MCF 10A (cell line): ENCODE measurements around the gene SCN4B. TPM values are rescaled to one million over a fixed set of nuclear protein-coding genes. Genes with fewer than 3 reads are reported as not detected.

Source experiments
- BruUV-seq: library from RNA; stranded (reverse); fragments of 400-500 nt; replicated peaks from 2 replicates; lab custom pipeline; 2021; lab: Mats Ljungman, UMichigan
- CTCF ChIA-PET: fragments of 300-600 bp; sonication (Branson Sonifier 250); formaldehyde crosslinking; extraction: SDS; loops from one replicate; lab custom pipeline; 2021; ENCODE audit warnings: antibody characterized with exemption, inconsistent platforms; lab: Yijun Ruan, JAX
- POLR2A ChIA-PET: fragments of 300-600, 350-650 bp; sonication (Branson Sonifier 250); formaldehyde crosslinking; extraction: SDS; loops from one replicate; lab custom pipeline; 2020; ENCODE audit warnings: antibody characterized with exemption, inconsistent platforms; lab: Yijun Ruan, JAX
- DNase-seq: peaks from one replicate; pipeline ENCODE4 v3.0.0-alpha.2; 2018; ENCODE audit not compliant: unreplicated experiment
- H3K27ac Mint-ChIP-seq: one replicate; pipeline ENCODE4 v1.8.0; 2022; ENCODE audit warnings: mild to moderate bottlenecking, low read depth, mixed read lengths; ENCODE audit not compliant: unreplicated experiment
- H3K27me3 Mint-ChIP-seq: one replicate; pipeline ENCODE4 v1.8.0; 2022; ENCODE audit warnings: mixed read lengths; ENCODE audit not compliant: insufficient read depth, unreplicated experiment
- H3K36me3 Mint-ChIP-seq: one replicate; pipeline ENCODE4 v1.8.0; 2022; ENCODE audit warnings: mild to moderate bottlenecking, moderate library complexity, mixed read lengths; ENCODE audit not compliant: insufficient read depth, unreplicated experiment
- H3K4me1 Mint-ChIP-seq: one replicate; pipeline ENCODE4 v1.8.0; 2022; ENCODE audit warnings: mixed read lengths; ENCODE audit not compliant: insufficient read depth, unreplicated experiment
- H3K4me3 Mint-ChIP-seq: one replicate; pipeline ENCODE4 v1.8.0; 2022; ENCODE audit warnings: mild to moderate bottlenecking, moderate library complexity, mixed read lengths; ENCODE audit not compliant: unreplicated experiment
- H3K9me3 Mint-ChIP-seq: one replicate; pipeline ENCODE4 v1.8.0; 2022; ENCODE audit warnings: mixed read lengths; ENCODE audit not compliant: unreplicated experiment
- intact Hi-C: fragments of 100-400 bp; cut with micrococcal nuclease; formaldehyde crosslinking; loops from 2 replicates; pipeline ENCODE4 v1.14.1; 2022
- total RNA-seq: library from RNA; stranded (reverse); gene quantifications from 2 replicates; pipeline ENCODE4 v1.2.3, GENCODE V29; 2022
- TF ChIP-seq, protein P1 (sequence below): fragments of 200-600 bp; IDR thresholded peaks from one replicate; pipeline ENCODE4 v1.8.0; 2022; ENCODE audit warnings: antibody characterized with exemption, mild to moderate bottlenecking; ENCODE audit not compliant: unreplicated experiment

Gene SCN4B
- total RNA-seq, 1 experiment from 2014 or later: not detected

DNA sequence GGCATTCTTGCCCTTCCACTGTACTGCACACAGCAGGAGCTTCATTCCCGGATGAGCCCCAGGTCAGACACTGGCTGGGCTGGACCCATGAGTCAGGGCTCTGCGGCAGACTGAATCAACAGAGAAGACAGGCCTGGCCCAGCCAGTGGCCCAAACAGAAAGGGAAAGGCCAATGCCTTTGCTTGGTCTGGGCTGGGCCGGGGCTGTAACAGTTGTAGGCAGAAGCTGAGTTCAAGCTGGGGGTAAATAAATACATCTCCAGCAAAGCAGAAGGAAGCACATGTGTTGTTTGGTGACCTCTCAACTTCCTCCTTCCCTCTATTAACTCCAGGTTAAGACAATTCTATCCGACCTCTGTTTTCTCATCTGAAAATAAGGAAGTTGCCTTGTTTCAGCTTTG lies 64.1 kb downstream of the SCN4B start:
- peaks cover 6% of the 10 kb centered on the region for H3K4me1 Mint-ChIP-seq
- intact Hi-C loops: no loop called here
- H3K27me3 Mint-ChIP-seq: no peaks in the 10 kb centered on the region
- POLR2A ChIA-PET: no interaction called here
- CTCF ChIA-PET: interaction anchor here (0.6 to 1.1 kb wide), 3 partner anchors 14 to 858 kb away, joined by 3 read pairs; no protein-coding TSS in a partner anchor
- no peaks in the 10 kb centered on the region for H3K36me3 Mint-ChIP-seq
- no peak overlapping the region for H3K27ac Mint-ChIP-seq
- H3K4me3 Mint-ChIP-seq: no peak overlapping the region
- H3K9me3 Mint-ChIP-seq: no peaks in the 10 kb centered on the region
- no TSS peak for BruUV-seq
- TF ChIP-seq, protein P1, sequence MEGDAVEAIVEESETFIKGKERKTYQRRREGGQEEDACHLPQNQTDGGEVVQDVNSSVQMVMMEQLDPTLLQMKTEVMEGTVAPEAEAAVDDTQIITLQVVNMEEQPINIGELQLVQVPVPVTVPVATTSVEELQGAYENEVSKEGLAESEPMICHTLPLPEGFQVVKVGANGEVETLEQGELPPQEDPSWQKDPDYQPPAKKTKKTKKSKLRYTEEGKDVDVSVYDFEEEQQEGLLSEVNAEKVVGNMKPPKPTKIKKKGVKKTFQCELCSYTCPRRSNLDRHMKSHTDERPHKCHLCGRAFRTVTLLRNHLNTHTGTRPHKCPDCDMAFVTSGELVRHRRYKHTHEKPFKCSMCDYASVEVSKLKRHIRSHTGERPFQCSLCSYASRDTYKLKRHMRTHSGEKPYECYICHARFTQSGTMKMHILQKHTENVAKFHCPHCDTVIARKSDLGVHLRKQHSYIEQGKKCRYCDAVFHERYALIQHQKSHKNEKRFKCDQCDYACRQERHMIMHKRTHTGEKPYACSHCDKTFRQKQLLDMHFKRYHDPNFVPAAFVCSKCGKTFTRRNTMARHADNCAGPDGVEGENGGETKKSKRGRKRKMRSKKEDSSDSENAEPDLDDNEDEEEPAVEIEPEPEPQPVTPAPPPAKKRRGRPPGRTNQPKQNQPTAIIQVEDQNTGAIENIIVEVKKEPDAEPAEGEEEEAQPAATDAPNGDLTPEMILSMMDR: no peak
- peak; percentile 30 for DNase-seq

DNA sequence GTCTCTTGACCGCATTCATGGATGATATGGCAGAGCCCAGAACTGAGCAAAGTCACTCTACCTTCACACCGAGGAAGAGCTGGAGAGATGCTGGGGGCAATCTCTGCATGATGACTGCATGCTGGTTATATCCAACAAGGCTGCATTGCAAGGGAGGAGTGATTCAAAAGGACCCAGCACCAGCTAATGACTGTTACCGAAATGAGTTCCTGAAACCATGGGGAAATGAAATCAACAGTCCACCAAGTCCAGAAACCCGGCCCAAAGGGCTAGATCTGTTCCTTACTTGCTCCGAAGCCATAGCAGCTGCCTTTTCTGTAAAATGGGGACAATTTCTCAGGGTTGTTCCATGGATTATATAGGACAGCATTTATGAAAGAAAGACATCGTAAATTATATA lies 64.7 kb downstream of the SCN4B start:
- Mint-ChIP-seq H3K9me3 (no peaks in the 10 kb centered on the region), H3K4me3 (no peak overlapping the region), H3K27me3 (no peaks in the 10 kb centered on the region), H3K27ac (no peak overlapping the region), H3K36me3 (no peaks in the 10 kb centered on the region), H3K4me1 (peaks cover 6% of the 10 kb centered on the region)
- TF ChIP-seq, protein P1: no peak
- no TSS peak for BruUV-seq
- DNase-seq: no peak
- intact Hi-C loops: no loop called here
- ChIA-PET POLR2A (no interaction called here), CTCF (interaction anchor here (0.6 to 1.7 kb wide), 3 partner anchors 15 to 300 kb away, joined by 3 to 4 read pairs (median 3); no protein-coding TSS in a partner anchor)

DNA sequence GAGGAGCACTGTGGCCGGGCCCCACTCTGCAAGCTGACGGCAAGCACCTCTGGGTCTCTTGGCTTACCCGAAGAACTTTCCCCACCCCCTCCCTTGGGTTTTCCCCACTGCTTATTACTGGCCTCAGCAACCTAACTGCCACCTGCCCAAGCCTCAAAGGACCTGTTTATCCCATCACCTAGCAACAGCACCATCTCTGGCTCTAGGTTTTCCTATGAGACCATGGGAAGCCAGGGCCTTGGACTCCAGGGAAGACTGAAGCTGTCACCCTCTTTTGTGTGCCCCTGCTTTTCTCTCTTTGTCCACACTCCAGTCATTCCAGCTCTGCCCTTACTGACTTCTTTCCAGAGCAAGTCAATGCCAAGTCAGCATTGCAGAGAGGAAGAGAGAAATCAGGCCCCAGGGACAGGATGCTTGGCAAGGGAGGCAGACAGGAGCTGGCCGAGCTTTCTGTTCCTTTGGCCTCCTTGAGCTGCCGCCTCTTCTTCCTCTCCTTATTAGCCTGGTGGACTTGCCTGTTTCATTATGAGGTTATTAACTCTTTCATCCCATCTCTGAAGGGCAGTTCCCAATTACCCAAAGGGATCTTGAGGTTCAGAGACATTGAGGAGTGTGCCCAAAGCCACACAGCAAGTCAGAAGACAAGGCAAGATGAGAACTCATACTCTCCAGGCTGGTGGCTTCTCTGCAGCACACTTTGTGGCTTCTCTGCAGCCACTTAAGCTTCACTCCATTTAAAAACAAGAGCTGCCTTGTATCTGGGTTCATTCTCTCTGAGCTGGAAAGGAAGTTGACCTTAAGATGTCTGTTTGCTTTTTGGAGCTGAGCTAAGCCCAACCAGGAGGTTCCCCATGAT lies 65.5 kb downstream of the SCN4B start, which contains the start of gene SMIM35:
SMIM35 (minus strand) TSS at position 51 of the 856 bp plus-strand sequence. CDS start 206 bp downstream, outside the sequence.
- intact Hi-C loops: no loop called here
- Mint-ChIP-seq H3K36me3 (no peaks in the 10 kb centered on the region), H3K9me3 (no peaks in the 10 kb centered on the region)

DNA sequence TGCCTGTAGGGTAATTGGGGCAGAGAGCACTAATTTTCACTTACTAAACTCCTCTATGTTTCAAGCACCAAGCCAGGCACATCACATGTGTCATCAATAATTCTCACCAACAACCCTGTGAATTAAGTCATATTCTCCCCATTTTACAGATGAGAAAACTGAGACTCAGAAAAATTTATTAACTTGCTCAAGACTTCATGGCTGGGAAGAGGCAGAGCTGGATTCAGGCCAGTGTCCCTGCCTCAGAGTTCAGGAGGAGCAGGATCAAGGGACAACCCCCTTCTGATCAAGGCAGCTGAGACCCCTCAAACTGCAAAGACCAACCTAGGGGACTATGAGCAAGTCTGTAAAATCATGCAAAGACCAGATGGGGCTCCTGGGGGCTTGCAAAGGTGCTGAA lies 68.0 kb downstream of the SCN4B start:
- Mint-ChIP-seq H3K4me3 (no peak overlapping the region), H3K27ac (no peak overlapping the region), H3K9me3 (no peaks in the 10 kb centered on the region), H3K4me1 (no peaks in the 10 kb centered on the region), H3K36me3 (no peaks in the 10 kb centered on the region), H3K27me3 (peaks cover 17% of the 10 kb centered on the region)
- intact Hi-C loops: no loop called here
- ChIA-PET POLR2A (no interaction called here), CTCF (no interaction called here)
- TF ChIP-seq, protein P1: no peak
- no peak for DNase-seq
- no TSS peak for BruUV-seq

More for the DNA sequence above, 65.5 kb downstream of the SCN4B start, which contains the start of gene SMIM35:
- H3K27me3 Mint-ChIP-seq: no peaks in the 10 kb centered on the region
- H3K4me3 Mint-ChIP-seq: no peak within 1 kb of the TSS
- TF ChIP-seq, protein P1: no peak
- no peak within 1 kb of the TSS for H3K27ac Mint-ChIP-seq
- BruUV-seq: no TSS peak
- POLR2A ChIA-PET: no interaction called here
- no peak for DNase-seq
- H3K4me1 Mint-ChIP-seq: peaks cover 6% of the 10 kb centered on the region
- CTCF ChIA-PET: interaction anchor here (0.6 to 1.7 kb wide), 3 partner anchors 16 to 617 kb away, joined by 3 to 4 read pairs (median 3); no protein-coding TSS in a partner anchor
